ENCODE data around the gene NT5C. TPM values are rescaled to one million over a fixed set of nuclear protein-coding genes. Genes with fewer than 3 reads are reported as not detected.

Gene NT5C
- total and polyA plus RNA-seq, 12 donors = 17.1 to 71.7 (median 23.6) TPM

GRCh38 chr17:75094871-75095399 lies 36.6 kb downstream of the NT5C start:
- Histone ChIP-seq H3K9me3 (no peaks in the 10 kb centered on the region), H3K36me3 (peaks cover 0 to 34% (median 19%) of the 10 kb centered on the region in 9 donors), H3K27me3 (no peaks in the 10 kb centered on the region), H3K27ac (no peak overlapping the region), H3K4me1 (peaks cover 6 to 42% (median 24%) of the 10 kb centered on the region in 9 donors), H3K4me3 (no peak overlapping the region)
- ATAC-seq (no peak), DNase-seq (no peak)
- WGBS, 2 donors = 77 to 79% methylated on average over 15 to 16 of the region's 16 CpGs
- intact Hi-C loops (cut with DNase I) = no loop called here
- TF ChIP-seq, protein P1, sequence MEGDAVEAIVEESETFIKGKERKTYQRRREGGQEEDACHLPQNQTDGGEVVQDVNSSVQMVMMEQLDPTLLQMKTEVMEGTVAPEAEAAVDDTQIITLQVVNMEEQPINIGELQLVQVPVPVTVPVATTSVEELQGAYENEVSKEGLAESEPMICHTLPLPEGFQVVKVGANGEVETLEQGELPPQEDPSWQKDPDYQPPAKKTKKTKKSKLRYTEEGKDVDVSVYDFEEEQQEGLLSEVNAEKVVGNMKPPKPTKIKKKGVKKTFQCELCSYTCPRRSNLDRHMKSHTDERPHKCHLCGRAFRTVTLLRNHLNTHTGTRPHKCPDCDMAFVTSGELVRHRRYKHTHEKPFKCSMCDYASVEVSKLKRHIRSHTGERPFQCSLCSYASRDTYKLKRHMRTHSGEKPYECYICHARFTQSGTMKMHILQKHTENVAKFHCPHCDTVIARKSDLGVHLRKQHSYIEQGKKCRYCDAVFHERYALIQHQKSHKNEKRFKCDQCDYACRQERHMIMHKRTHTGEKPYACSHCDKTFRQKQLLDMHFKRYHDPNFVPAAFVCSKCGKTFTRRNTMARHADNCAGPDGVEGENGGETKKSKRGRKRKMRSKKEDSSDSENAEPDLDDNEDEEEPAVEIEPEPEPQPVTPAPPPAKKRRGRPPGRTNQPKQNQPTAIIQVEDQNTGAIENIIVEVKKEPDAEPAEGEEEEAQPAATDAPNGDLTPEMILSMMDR (IDR thresholded peaks at IDR 0.05) = no peak

- no peaks in the 10 kb centered on the region for H3K9me3 ChIP-seq
- intact Hi-C loops (cut with DNase I) = no loop called here
- WGBS, 2 donors = 93 to 94% methylated on average over 18 of the region's 18 CpGs
- DNase-seq = no peak
- no peak for ATAC-seq
- no peak overlapping the region for H3K27ac ChIP-seq
- no peak overlapping the region for H3K4me3 ChIP-seq
- TF ChIP-seq, protein P1 (IDR thresholded peaks at IDR 0.05) = no peak
- no peaks in the 10 kb centered on the region for H3K27me3 ChIP-seq
- peaks cover 0 to 22% (median 6%) of the 10 kb centered on the region in 9 donors for H3K36me3 ChIP-seq
- H3K4me1 ChIP-seq = peaks cover 8 to 54% (median 29%) of the 10 kb centered on the region in 9 donors
Measured at GRCh38 chr17:75093548-75094158, 37.9 kb downstream of the NT5C start.

DNA sequence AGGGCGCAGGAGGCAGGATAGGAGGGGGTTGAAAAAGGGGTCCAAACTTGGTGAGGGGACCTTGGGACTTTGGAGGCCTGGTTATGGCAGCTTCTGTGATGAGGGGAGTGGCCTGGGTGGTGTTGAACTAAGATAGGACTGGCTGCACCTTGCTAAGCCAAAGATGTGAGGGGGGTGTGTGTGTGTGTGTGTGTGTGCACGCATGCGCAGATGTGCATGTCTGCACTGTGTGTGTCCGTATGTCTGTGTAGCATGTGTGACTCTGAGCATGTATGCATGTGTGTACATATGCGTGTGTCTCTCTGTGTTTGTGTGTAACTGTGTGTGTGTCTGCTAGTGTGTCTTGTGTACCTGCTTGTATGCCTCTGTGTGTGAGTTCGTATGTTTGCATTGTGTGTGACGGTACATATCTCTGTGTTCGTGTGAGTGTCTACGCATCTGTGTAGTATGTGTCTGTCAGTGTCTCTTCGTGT lies 39.7 kb downstream of the NT5C start:
- DNase-seq (no peak), ATAC-seq (no peak)
- intact Hi-C loops (cut with DNase I) = no loop called here
- TF ChIP-seq, protein P1 (IDR thresholded peaks at IDR 0.05) = no peak
- no peak overlapping the region for H3K4me3 ChIP-seq
- 85 to 86% methylated on average over 10 of the region's 10 CpGs for WGBS, 2 donors
- no peaks in the 10 kb centered on the region for H3K27me3 ChIP-seq
- H3K9me3 ChIP-seq = no peaks in the 10 kb centered on the region
- H3K27ac ChIP-seq = peak overlapping the region in 6 of 10 donors; percentile 38 to 77 (median 62)
- H3K4me1 ChIP-seq = peaks cover 14 to 67% (median 42%) of the 10 kb centered on the region in 9 donors
- H3K36me3 ChIP-seq = peaks cover 0 to 7% (median 0%) of the 10 kb centered on the region in 9 donors

- H3K4me3 ChIP-seq = no peak overlapping the region
- peaks cover 14 to 62% (median 40%) of the 10 kb centered on the region in 9 donors for H3K4me1 ChIP-seq
Measured at GRCh38 chr17:75090871-75091854, 40.4 kb downstream of the NT5C start.

More at GRCh38 chr17:75090871-75091854, 40.4 kb downstream of the NT5C start:
- WGBS, 2 donors = 41 to 42% methylated on average over 19 of the region's 19 CpGs
- Histone ChIP-seq H3K27me3 (no peaks in the 10 kb centered on the region), H3K27ac (peak overlapping the region in 9 of 10 donors; percentile 13 to 77 (median 57)), H3K36me3 (peaks cover 0 to 7% (median 0%) of the 10 kb centered on the region in 9 donors), H3K9me3 (no peaks in the 10 kb centered on the region)
- intact Hi-C loops (cut with DNase I) = no loop called here
- TF ChIP-seq, protein P1 (IDR thresholded peaks at IDR 0.05) = no peak
- ATAC-seq (peak in 2 of 8 donors; percentile 4 to 10), DNase-seq (peak in 1 of 2 donors; percentile 61)
